Adrenal gland (tissue), 5 donors: ENCODE data around the gene MAML2.

Experiments
- POLR2A ChIP-seq, 2 donors: fragments of 450-650 bp; IDR thresholded peaks; one replicate each; pipeline ENCODE4 v1.6.1; 2017; ENCODE audit warnings: antibody characterized with exemption in 2 of 2, mild to moderate bottlenecking in 2 of 2, moderate library complexity in 1 of 2
- TF ChIP-seq, protein P1 (sequence below), 6 experiments: fragments of 450-650 bp in 4 of 6; fragments of 200-600 bp in 2 of 6; sonication (generic) in 1 of 6; IDR thresholded peaks; 1 replicate in 5 of 6; 2 replicates in 1 of 6; pipeline versions ENCODE4 v1.5.1 to v1.8.0; 2016 to 2021; ENCODE audit warnings: antibody characterized with exemption in 6 of 6, mild to moderate bottlenecking in 2 of 6, moderate library complexity in 1 of 6
- donor health status: DM: no; HTN: no; CAD: no.

DNA sequence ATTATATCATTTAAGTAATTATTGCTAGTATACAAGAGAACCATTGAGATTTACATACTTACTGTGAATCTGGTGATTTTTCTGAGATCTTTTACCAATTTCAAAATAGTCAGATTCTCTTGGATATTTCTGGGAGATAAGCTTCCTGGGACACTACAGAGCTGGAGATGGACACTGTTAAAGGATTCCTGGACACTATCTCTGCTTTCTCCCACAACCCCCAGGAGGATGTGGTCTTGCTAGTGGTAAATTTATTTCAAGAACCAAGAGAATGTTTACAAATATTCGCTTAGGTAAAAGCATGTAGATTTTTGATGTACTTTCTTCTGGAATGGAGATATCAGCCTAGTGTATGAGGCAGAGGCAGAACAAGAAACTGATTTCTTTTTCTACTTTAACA lies 33.8 kb upstream of the MAML2 start:
- TF ChIP-seq, protein P1, sequence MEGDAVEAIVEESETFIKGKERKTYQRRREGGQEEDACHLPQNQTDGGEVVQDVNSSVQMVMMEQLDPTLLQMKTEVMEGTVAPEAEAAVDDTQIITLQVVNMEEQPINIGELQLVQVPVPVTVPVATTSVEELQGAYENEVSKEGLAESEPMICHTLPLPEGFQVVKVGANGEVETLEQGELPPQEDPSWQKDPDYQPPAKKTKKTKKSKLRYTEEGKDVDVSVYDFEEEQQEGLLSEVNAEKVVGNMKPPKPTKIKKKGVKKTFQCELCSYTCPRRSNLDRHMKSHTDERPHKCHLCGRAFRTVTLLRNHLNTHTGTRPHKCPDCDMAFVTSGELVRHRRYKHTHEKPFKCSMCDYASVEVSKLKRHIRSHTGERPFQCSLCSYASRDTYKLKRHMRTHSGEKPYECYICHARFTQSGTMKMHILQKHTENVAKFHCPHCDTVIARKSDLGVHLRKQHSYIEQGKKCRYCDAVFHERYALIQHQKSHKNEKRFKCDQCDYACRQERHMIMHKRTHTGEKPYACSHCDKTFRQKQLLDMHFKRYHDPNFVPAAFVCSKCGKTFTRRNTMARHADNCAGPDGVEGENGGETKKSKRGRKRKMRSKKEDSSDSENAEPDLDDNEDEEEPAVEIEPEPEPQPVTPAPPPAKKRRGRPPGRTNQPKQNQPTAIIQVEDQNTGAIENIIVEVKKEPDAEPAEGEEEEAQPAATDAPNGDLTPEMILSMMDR (IDR thresholded peaks at IDR 0.05): no peak
- TF ChIP-seq POLR2A (IDR thresholded peaks at IDR 0.05): no peak
